ENCODE measurements around the gene TP53TG5. TPM values are rescaled to one million over a fixed set of nuclear protein-coding genes. Genes with fewer than 3 reads are reported as not detected.

The TP53TG5 gene
- total and polyA plus RNA-seq, 2 experiments from 2014 or later, result not detected

- Mint-ChIP-seq H3K9me3 (no peaks in the 10 kb centered on the region), H3K4me1 (peaks cover 88% of the 10 kb centered on the region), H3K4me3 (peak overlapping the region; percentile 71; the same call in 2 of the 3 replicates), H3K36me3 (ENCODE audit: low read depth) (peaks cover 25% of the 10 kb centered on the region), H3K27me3 (ENCODE audit: insufficient read depth, low read depth, poor library complexity) (peaks cover 9% of the 10 kb centered on the region), H3K27ac (peak overlapping the region; percentile 96)
- Histone ChIP-seq H4K20me1 (replicated peaks; ENCODE audit: insufficient read depth) (0 out of 2 replicates have a peak, but pooled peaks cover 2% of the 10 kb centered on the region), H3K9me2 (ENCODE audit: insufficient read depth) (no peaks in the 10 kb centered on the region), H3K27me3 (ENCODE audit: insufficient read depth) (no peaks in the 10 kb centered on the region), H3F3A (replicated peaks; ENCODE audit: low read depth) (0 out of 2 replicates have a peak, but pooled peaks cover 8% of the 10 kb centered on the region), H3K79me2 (replicated peaks; ENCODE audit: insufficient read depth) (peaks cover 91% of the 10 kb centered on the region), H2AFZ (no peak overlapping the region), H3K4me1 (ENCODE audit: insufficient read depth) (peaks cover 72% of the 10 kb centered on the region), H3K4me3 (no peak overlapping the region; the same call in 1 of the 2 replicates), H3K36me3 (ENCODE audit: insufficient read depth) (no peaks in the 10 kb centered on the region), H3K27ac (ENCODE audit: low read depth) (peak overlapping the region; percentile 96), H3K4me2 (peak overlapping the region; percentile 69)
- DNase-seq (ENCODE audit: low spot score) (no peak), ATAC-seq (no peak; the same call in 2 of the 3 replicates)
- no peak for TF ChIP-seq POLR2AphosphoS5 (IDR thresholded peaks at IDR 0.05; ENCODE audit: low read depth)
These were observed 37.8 kb downstream of the TP53TG5 start for GRCh38 chr20:45340236-45340847.

DNA sequence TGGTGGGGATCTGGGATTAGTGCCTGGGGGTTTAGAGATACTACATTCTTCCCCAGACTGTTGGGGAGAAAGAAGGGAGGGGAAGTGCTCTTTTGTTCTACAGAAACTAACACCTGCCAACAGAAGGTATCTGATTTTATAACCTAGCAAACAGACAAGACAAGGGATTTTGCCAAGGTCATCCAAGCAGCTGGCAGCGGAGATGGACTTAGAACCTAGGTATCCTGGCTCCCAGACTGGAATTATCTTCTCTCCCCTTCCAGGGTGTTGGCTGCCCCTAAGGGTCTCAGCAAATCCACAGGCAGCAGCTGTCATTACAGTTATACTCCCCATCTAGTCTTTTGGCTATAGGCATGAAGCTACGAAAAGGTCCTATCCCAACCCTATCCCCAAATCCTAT lies 38.3 kb downstream of the TP53TG5 start:
- H3K4me1 Mint-ChIP-seq, result peaks cover 83% of the 10 kb centered on the region
- Histone ChIP-seq H2AFZ (no peak overlapping the region), H3K4me3 (no peak overlapping the region), H3K27ac (ENCODE audit: low read depth) (0 out of 2 replicates have a peak overlapping the region, but pooled peaks have one; percentile 96), H3K79me2 (replicated peaks; ENCODE audit: insufficient read depth) (peaks cover 87% of the 10 kb centered on the region), H3K36me3 (ENCODE audit: insufficient read depth) (no peaks in the 10 kb centered on the region), H3K27me3 (ENCODE audit: insufficient read depth) (no peaks in the 10 kb centered on the region), H3K4me2 (peak overlapping the region; percentile 69; the same call in 1 of the 2 replicates), H3F3A (replicated peaks; ENCODE audit: low read depth) (0 out of 2 replicates have a peak, but pooled peaks cover 8% of the 10 kb centered on the region), H3K4me1 (ENCODE audit: insufficient read depth) (peaks cover 66% of the 10 kb centered on the region), H3K9me2 (ENCODE audit: insufficient read depth) (no peaks in the 10 kb centered on the region), H4K20me1 (replicated peaks; ENCODE audit: insufficient read depth) (0 out of 2 replicates have a peak, but pooled peaks cover 2% of the 10 kb centered on the region)
- H3K36me3 Mint-ChIP-seq (ENCODE audit: low read depth), result peaks cover 29% of the 10 kb centered on the region
- DNase-seq (ENCODE audit: low spot score), result no peak
- peak overlapping the region; percentile 78 for H3K27ac Mint-ChIP-seq
- no peak for ATAC-seq
- H3K27me3 Mint-ChIP-seq (ENCODE audit: insufficient read depth, low read depth, poor library complexity), result peaks cover 7% of the 10 kb centered on the region
- no peak overlapping the region; the same call in 2 of the 3 replicates for H3K4me3 Mint-ChIP-seq
- no peaks in the 10 kb centered on the region for H3K9me3 Mint-ChIP-seq
- TF ChIP-seq ZNF114 (CRISPR knock-in tag; IDR thresholded peaks at IDR 0.05), result no peak
- TF ChIP-seq STAT1 (IDR thresholded peaks at IDR 0.05; ENCODE audit: unreplicated experiment), result no peak
- TF ChIP-seq, protein P1, sequence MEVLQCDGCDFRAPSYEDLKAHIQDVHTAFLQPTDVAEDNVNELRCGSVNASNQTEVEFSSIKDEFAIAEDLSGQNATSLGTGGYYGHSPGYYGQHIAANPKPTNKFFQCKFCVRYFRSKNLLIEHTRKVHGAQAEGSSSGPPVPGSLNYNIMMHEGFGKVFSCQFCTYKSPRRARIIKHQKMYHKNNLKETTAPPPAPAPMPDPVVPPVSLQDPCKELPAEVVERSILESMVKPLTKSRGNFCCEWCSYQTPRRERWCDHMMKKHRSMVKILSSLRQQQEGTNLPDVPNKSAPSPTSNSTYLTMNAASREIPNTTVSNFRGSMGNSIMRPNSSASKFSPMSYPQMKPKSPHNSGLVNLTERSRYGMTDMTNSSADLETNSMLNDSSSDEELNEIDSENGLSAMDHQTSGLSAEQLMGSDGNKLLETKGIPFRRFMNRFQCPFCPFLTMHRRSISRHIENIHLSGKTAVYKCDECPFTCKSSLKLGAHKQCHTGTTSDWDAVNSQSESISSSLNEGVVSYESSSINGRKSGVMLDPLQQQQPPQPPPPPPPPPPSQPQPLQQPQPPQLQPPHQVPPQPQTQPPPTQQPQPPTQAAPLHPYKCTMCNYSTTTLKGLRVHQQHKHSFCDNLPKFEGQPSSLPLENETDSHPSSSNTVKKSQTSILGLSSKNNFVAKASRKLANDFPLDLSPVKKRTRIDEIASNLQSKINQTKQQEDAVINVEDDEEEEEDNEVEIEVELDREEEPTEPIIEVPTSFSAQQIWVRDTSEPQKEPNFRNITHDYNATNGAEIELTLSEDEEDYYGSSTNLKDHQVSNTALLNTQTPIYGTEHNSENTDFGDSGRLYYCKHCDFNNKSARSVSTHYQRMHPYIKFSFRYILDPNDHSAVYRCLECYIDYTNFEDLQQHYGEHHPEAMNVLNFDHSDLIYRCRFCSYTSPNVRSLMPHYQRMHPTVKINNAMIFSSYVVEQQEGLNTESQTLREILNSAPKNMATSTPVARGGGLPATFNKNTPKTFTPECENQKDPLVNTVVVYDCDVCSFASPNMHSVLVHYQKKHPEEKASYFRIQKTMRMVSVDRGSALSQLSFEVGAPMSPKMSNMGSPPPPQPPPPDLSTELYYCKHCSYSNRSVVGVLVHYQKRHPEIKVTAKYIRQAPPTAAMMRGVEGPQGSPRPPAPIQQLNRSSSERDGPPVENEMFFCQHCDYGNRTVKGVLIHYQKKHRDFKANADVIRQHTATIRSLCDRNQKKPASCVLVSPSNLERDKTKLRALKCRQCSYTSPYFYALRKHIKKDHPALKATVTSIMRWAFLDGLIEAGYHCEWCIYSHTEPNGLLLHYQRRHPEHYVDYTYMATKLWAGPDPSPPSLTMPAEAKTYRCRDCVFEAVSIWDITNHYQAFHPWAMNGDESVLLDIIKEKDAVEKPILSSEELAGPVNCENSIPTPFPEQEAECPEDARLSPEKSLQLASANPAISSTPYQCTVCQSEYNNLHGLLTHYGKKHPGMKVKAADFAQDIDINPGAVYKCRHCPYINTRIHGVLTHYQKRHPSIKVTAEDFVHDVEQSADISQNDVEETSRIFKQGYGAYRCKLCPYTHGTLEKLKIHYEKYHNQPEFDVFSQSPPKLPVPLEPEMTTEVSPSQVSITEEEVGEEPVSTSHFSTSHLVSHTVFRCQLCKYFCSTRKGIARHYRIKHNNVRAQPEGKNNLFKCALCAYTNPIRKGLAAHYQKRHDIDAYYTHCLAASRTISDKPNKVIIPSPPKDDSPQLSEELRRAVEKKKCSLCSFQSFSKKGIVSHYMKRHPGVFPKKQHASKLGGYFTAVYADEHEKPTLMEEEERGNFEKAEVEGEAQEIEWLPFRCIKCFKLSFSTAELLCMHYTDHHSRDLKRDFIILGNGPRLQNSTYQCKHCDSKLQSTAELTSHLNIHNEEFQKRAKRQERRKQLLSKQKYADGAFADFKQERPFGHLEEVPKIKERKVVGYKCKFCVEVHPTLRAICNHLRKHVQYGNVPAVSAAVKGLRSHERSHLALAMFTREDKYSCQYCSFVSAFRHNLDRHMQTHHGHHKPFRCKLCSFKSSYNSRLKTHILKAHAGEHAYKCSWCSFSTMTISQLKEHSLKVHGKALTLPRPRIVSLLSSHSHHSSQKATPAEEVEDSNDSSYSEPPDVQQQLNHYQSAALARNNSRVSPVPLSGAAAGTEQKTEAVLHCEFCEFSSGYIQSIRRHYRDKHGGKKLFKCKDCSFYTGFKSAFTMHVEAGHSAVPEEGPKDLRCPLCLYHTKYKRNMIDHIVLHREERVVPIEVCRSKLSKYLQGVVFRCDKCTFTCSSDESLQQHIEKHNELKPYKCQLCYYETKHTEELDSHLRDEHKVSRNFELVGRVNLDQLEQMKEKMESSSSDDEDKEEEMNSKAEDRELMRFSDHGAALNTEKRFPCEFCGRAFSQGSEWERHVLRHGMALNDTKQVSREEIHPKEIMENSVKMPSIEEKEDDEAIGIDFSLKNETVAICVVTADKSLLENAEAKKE (CRISPR knock-in tag; IDR thresholded peaks at IDR 0.05), result no peak
- TF ChIP-seq, protein P2, sequence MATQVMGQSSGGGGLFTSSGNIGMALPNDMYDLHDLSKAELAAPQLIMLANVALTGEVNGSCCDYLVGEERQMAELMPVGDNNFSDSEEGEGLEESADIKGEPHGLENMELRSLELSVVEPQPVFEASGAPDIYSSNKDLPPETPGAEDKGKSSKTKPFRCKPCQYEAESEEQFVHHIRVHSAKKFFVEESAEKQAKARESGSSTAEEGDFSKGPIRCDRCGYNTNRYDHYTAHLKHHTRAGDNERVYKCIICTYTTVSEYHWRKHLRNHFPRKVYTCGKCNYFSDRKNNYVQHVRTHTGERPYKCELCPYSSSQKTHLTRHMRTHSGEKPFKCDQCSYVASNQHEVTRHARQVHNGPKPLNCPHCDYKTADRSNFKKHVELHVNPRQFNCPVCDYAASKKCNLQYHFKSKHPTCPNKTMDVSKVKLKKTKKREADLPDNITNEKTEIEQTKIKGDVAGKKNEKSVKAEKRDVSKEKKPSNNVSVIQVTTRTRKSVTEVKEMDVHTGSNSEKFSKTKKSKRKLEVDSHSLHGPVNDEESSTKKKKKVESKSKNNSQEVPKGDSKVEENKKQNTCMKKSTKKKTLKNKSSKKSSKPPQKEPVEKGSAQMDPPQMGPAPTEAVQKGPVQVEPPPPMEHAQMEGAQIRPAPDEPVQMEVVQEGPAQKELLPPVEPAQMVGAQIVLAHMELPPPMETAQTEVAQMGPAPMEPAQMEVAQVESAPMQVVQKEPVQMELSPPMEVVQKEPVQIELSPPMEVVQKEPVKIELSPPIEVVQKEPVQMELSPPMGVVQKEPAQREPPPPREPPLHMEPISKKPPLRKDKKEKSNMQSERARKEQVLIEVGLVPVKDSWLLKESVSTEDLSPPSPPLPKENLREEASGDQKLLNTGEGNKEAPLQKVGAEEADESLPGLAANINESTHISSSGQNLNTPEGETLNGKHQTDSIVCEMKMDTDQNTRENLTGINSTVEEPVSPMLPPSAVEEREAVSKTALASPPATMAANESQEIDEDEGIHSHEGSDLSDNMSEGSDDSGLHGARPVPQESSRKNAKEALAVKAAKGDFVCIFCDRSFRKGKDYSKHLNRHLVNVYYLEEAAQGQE (IDR thresholded peaks at IDR 0.05; ENCODE audit: unreplicated experiment), result no peak
- no peak for TF ChIP-seq POLR2AphosphoS5 (IDR thresholded peaks at IDR 0.05; ENCODE audit: low read depth)
- no peak for TF ChIP-seq ZNF331 (CRISPR knock-in tag; IDR thresholded peaks at IDR 0.05; ENCODE audit: low read depth)
- no peak for TF ChIP-seq JUNB (IDR thresholded peaks at IDR 0.05; ENCODE audit: unreplicated experiment)
- no peak for TF ChIP-seq NANOG (IDR thresholded peaks at IDR 0.05; ENCODE audit: borderline replicate concordance)

Measured in GM23338 (cell line).